ENCODE results near the gene CNTRL.

DNA sequence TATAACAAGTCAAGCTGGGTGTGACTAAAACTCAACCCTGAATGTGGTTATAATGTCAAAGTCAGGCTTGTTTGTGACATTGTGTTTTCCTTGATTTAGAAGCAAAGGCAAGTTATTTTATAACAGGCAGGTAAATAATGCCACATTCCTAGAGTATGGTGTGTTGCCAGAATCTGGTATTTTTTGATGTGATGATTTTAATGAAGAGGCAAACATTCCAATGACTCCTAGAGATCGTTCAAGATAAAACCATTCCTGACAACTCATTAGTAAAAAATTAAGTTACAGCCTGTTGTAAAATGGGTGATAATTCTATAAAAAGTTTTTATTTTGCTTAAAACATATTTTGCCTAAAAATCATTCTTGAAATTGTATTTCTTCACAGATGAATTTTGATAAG lies 67.0 kb downstream of the CNTRL start:
- TF ChIP-seq, protein P1, sequence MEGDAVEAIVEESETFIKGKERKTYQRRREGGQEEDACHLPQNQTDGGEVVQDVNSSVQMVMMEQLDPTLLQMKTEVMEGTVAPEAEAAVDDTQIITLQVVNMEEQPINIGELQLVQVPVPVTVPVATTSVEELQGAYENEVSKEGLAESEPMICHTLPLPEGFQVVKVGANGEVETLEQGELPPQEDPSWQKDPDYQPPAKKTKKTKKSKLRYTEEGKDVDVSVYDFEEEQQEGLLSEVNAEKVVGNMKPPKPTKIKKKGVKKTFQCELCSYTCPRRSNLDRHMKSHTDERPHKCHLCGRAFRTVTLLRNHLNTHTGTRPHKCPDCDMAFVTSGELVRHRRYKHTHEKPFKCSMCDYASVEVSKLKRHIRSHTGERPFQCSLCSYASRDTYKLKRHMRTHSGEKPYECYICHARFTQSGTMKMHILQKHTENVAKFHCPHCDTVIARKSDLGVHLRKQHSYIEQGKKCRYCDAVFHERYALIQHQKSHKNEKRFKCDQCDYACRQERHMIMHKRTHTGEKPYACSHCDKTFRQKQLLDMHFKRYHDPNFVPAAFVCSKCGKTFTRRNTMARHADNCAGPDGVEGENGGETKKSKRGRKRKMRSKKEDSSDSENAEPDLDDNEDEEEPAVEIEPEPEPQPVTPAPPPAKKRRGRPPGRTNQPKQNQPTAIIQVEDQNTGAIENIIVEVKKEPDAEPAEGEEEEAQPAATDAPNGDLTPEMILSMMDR (IDR thresholded peaks at IDR 0.05; ENCODE audit: low read depth, low read length, poor library complexity, severe bottlenecking) = no peak
- no peak for TF ChIP-seq EZH2phosphoT487 (IDR thresholded peaks at IDR 0.05; ENCODE audit: borderline replicate concordance, low read length)
